ENCODE results near the gene HYLS1.

- TF ChIP-seq, protein P1, sequence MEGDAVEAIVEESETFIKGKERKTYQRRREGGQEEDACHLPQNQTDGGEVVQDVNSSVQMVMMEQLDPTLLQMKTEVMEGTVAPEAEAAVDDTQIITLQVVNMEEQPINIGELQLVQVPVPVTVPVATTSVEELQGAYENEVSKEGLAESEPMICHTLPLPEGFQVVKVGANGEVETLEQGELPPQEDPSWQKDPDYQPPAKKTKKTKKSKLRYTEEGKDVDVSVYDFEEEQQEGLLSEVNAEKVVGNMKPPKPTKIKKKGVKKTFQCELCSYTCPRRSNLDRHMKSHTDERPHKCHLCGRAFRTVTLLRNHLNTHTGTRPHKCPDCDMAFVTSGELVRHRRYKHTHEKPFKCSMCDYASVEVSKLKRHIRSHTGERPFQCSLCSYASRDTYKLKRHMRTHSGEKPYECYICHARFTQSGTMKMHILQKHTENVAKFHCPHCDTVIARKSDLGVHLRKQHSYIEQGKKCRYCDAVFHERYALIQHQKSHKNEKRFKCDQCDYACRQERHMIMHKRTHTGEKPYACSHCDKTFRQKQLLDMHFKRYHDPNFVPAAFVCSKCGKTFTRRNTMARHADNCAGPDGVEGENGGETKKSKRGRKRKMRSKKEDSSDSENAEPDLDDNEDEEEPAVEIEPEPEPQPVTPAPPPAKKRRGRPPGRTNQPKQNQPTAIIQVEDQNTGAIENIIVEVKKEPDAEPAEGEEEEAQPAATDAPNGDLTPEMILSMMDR (IDR thresholded peaks at IDR 0.05) = peak in 4 of 5 experiments; percentile 12 to 37 (median 23)
- peak in 1 of 2 donors; percentile 62 for TF ChIP-seq POLR2A (IDR thresholded peaks at IDR 0.05)
Observed at GRCh38 chr11:125887373-125888324, at the start of gene HYLS1.

Measured in tibial nerve (tissue), 3 donors.